K562 (cell line): ENCODE data around the gene CCDC184. TPM values are rescaled to one million over a fixed set of nuclear protein-coding genes. Genes with fewer than 3 reads are reported as not detected.

Experiments used
- ADNP ChIP-seq: fragments of 200-800 bp; sonication (Bioruptor generic); IDR thresholded peaks from 2 replicates; pipeline ENCODE4 v1.6.1; 2016; ENCODE audit warnings: missing genetic modification characterization, missing compliant biosample characterization
- ARNT ChIP-seq, 2 experiments: fragments of 450-650 bp; IDR thresholded peaks; 2 replicates each; pipeline ENCODE4 v1.6.1; 2016; ENCODE audit warnings: mild to moderate bottlenecking in 1 of 2
- ATF3 ChIP-seq, 2 experiments: fragments of 450-650 bp in 1 of 2; sonication (generic) in 1 of 2; formaldehyde crosslinking in 1 of 2; IDR thresholded peaks in 1 of 2; conservative IDR thresholded peaks in 1 of 2; 2 replicates each; pipeline versions ENCODE4 v1.6.1 to v1.8.1; 2016 to 2023; ENCODE audit warnings: mild to moderate bottlenecking in 2 of 2, moderate library complexity in 2 of 2, inconsistent platforms in 1 of 2, missing genetic modification reagents in 1 of 2
- CHD7 ChIP-seq: fragments of 200-600 bp; sonication (generic); IDR thresholded peaks from one replicate; pipeline ENCODE4 v1.6.1; 2012; ENCODE audit warnings: mild to moderate bottlenecking, low read depth, low read length, inconsistent platforms
- NFYB ChIP-seq: IDR thresholded peaks from 2 replicates; pipeline ENCODE4 v1.6.1; 2011; ENCODE audit warnings: mild to moderate bottlenecking, moderate library complexity; ENCODE audit not compliant: insufficient read length; ENCODE audit errors: extremely low read depth
- NR1H2 ChIP-seq: sonication (generic); formaldehyde crosslinking; IDR thresholded peaks from 2 replicates; pipeline ENCODE4 v1.4.0; 2020; ENCODE audit warnings: mild to moderate bottlenecking, missing genetic modification reagents
- PHB2 ChIP-seq: fragments of 450-650 bp; IDR thresholded peaks from 2 replicates; pipeline ENCODE4 v1.6.1; 2017; ENCODE audit warnings: low read depth
- RB1 ChIP-seq: fragments of 450-650 bp; IDR thresholded peaks from 2 replicates; pipeline ENCODE4 v1.6.1; 2017; ENCODE audit warnings: low read depth, mild to moderate bottlenecking
- U2AF2 ChIP-seq: fragments of 200-400 bp; formaldehyde crosslinking; optimal IDR thresholded peaks from 2 replicates; pipeline ENCODE3; 2017; ENCODE audit warnings: low read depth, mild to moderate bottlenecking, low read length
- ZBTB49 ChIP-seq: sonication (generic); formaldehyde crosslinking; IDR thresholded peaks from 2 replicates; pipeline ENCODE4 v1.8.0; 2022; ENCODE audit warnings: missing genetic modification reagents, mild to moderate bottlenecking, borderline replicate concordance
- ZFPM2 ChIP-seq: fragments of 250-450 bp; sonication (Bioruptor Pico); IDR thresholded peaks from 2 replicates; pipeline ENCODE4 v1.5.1; 2022; ENCODE audit warnings: mild to moderate bottlenecking
- ZNF77 ChIP-seq: fragments of 250-450 bp; sonication (Bioruptor Pico); IDR thresholded peaks from 2 replicates; pipeline ENCODE4 v1.5.0; 2020
- polyA plus RNA-seq, 8 experiments: library from polyadenylated mRNA; depleted of rRNA in 4 of 8; stranded (reverse) in 5 of 8; unstranded in 3 of 8; fragments of >200 nt; fragmentation: Nextera tagmentation in 2 of 8; fragmentation: Illumina TruSeq in 1 of 8; extraction: Ambion mirVana in 2 of 8; extraction: Trizol in 1 of 8; gene quantifications; 2 replicates each; pipeline versions ENCODE4 v1.2.1 to v1.2.3, GENCODE V29; 2011 to 2014; ENCODE audit warnings: inconsistent platforms in 1 of 8, missing spikeins in 1 of 8
- total RNA-seq, 7 experiments: library from RNA; depleted of rRNA in 6 of 7; stranded (reverse); fragments of >200 nt in 6 of 7; fragmentation: Illumina TruSeq in 2 of 7; extraction: Trizol in 2 of 7; gene quantifications; 2 replicates each; pipeline versions ENCODE4 v1.2.1 to v1.2.3, GENCODE V29; 2011 to 2021; ENCODE audit warnings: low replicate concordance in 1 of 7

CCDC184 gene
- total and polyA plus RNA-seq, 9 of the 15 experiments (the other 6 are each of a cell fraction or from before 2014, with no cell fraction given), result 0.09 TPM; not detected in 8

GRCh38 chr12:48157018-48157888 lies 26.2 kb upstream of the CCDC184 start, which contains the start of gene ASB8 (continued):
- no peak for TF ChIP-seq CHD7
- TF ChIP-seq ZBTB49 (CRISPR knock-in tag), result no peak
- TF ChIP-seq ATF3 (IDR thresholded peaks at IDR 0.05), result no peak
- no peak for TF ChIP-seq ATF3 (CRISPR knock-in tag; conservative IDR thresholded peaks at IDR 0.05)
- no peak for TF ChIP-seq PHB2
- TF ChIP-seq ARNT (IDR thresholded peaks at IDR 0.05), result no peak
- no peak for TF ChIP-seq NR1H2
- no peak for TF ChIP-seq NFYB
- TF ChIP-seq ADNP (tag), result no peak
- no peak for TF ChIP-seq U2AF2
- no peak for TF ChIP-seq ZFPM2 (CRISPR knock-in tag)
- no peak for TF ChIP-seq ZNF77
- peak; percentile 9; the same call in 1 of the 2 replicates for TF ChIP-seq RB1
